H1 (cell line): Measurements from ENCODE around the gene DBF4B. TPM values are rescaled to one million over a fixed set of nuclear protein-coding genes. Genes with fewer than 3 reads are reported as not detected.

Experiments used
- CEBPB ChIP-seq: IDR thresholded peaks from 2 replicates; pipeline ENCODE4 v1.6.1; 2012; ENCODE audit warnings: low read depth, low read length
- CREB1 ChIP-seq: IDR thresholded peaks from 2 replicates; pipeline ENCODE4 v1.6.1; 2012; ENCODE audit warnings: inconsistent platforms
- FOSL1 ChIP-seq: IDR thresholded peaks from 2 replicates; pipeline ENCODE4 v1.6.1; 2011; ENCODE audit warnings: mild to moderate bottlenecking, low read depth, low read length, moderate library complexity; ENCODE audit not compliant: insufficient read depth
- HDAC2 ChIP-seq, 2 experiments: fragments of 300-600 bp in 1 of 2; sonication (generic) in 1 of 2; IDR thresholded peaks; 2 replicates each; pipeline ENCODE4 v1.6.1; 2011 to 2012; ENCODE audit warnings: low read depth in 2 of 2, low read length in 2 of 2, mild to moderate bottlenecking in 2 of 2, moderate library complexity in 2 of 2, borderline replicate concordance in 1 of 2, inconsistent platforms in 1 of 2
- HDAC6 ChIP-seq: IDR thresholded peaks from one replicate; pipeline ENCODE4 v1.7.1; 2012; ENCODE audit warnings: low read depth, mild to moderate bottlenecking, inconsistent platforms, low read length, moderate library complexity
- TAF7 ChIP-seq: optimal IDR thresholded peaks from 2 replicates; pipeline ENCODE3; 2011; ENCODE audit warnings: low read depth, mild to moderate bottlenecking, inconsistent platforms, low read length, moderate library complexity, borderline replicate concordance
- polyA plus RNA-seq, 7 experiments: library from polyadenylated mRNA; depleted of rRNA in 3 of 7; stranded (reverse) in 5 of 7; unstranded in 2 of 7; fragments of >200 nt in 5 of 7; fragments of 200-250 nt in 2 of 7; gene quantifications; 1 replicate in 5 of 7; 2 replicates in 1 of 7; 4 replicates in 1 of 7; pipeline versions ENCODE4 v1.2.1 to v1.2.3, GENCODE V29; 2011 to 2013; ENCODE audit warnings: missing spikeins in 2 of 7, mixed read lengths in 2 of 7
- total RNA-seq: library from RNA; stranded (reverse); fragmentation: NEBNext Ultra II Directional; extraction: Animal tissue kit (Norgen Biotek cat#: 25700); gene quantifications from 2 replicates; pipeline ENCODE4 v1.2.1, GENCODE V29; 2021

DBF4B gene
- total and polyA plus RNA-seq, 2 of the 8 experiments (the other 6 are each of a cell fraction or from before 2014, with no cell fraction given) = 20.2 to 26.9 TPM

DNA sequence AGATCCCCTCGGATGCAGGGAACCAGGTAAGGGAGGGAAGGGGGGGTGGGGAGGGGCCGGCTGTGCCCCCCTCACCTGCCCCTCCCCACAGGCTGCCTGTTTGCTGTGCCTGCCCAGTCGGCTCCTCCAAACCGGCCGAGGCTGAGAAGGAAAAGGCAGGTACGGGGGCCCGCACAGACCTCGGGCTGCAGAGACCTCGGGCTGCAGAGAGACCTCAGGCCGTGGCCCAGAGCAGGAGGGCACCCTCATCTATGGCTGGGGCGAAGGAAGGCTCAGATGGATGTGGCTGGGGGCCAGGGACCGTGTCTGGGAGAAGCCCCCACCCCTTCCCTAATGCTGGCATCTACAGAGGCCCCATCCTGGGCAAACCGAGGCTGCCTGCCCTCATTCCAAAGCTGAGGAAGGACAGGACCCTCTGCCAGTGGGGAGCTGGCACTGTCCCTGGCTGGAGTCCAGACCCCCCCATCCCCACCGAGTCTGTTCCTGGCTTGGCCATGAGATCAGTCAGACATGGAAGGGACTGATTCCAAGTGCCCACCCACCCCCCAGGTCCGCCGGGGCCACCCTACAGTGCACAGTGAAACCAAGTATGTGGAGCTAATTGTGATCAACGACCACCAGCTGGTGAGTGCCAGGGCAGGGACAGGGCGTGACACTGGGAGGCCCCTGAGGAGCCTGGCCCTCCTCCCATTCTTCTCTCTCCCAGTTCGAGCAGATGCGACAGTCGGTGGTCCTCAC is 64.0 kb downstream of the DBF4B start (continued):
- TF ChIP-seq FOSL1 = no peak
- TF ChIP-seq TAF7 = no peak
- no peak for TF ChIP-seq CREB1
- no peak for TF ChIP-seq CEBPB
- no peak for TF ChIP-seq HDAC6
- TF ChIP-seq HDAC2 (IDR thresholded peaks at IDR 0.05; ENCODE audit: borderline replicate concordance in 1 of 2, low read depth in 2 of 2, low read length in 2 of 2) = no peak
